Epithelial cell of proximal tubule (primary cell): ENCODE measurements around the gene ZNF200. TPM values are rescaled to one million over a fixed set of nuclear protein-coding genes. Genes with fewer than 3 reads are reported as not detected.
A peak's percentile ranks its signal among the peaks of the same experiment; 100 is the strongest.
"Not testable (repeated sequence)": the region's sequence is repeated elsewhere in the genome, so short reads cannot be mapped to it uniquely, and the experiment has no call there.

Experiments
- DNase-seq: peaks from one replicate; pipeline ENCODE4 v3.0.0-alpha.2; 2011; ENCODE audit warnings: low read depth
- H3K4me3 ChIP-seq: 2 replicates; pipeline ENCODE4 v1.5.1; 2011; ENCODE audit warnings: low read depth, mild to moderate bottlenecking, low read length
- CTCF ChIP-seq: conservative IDR thresholded peaks from 2 replicates; pipeline ENCODE4 v1.5.1; 2012; ENCODE audit warnings: low read depth, mild to moderate bottlenecking, low read length
- total RNA-seq: library from RNA; depleted of rRNA; stranded (reverse); fragments of >200 nt; gene quantifications from 2 replicates; pipeline ENCODE4 v1.2.3, GENCODE V29; 2015

Gene ZNF200
- total RNA-seq, 1 donor from 2014 or later = 6.3 TPM

- DNase-seq = no peak
- peak overlapping the region; percentile 66 for H3K4me3 ChIP-seq
- TF ChIP-seq CTCF = peak; percentile 55
These were observed 52.1 kb downstream of the ZNF200 start for GRCh38 chr16:3182608-3183444.

- not testable (repeated sequence) for H3K4me3 ChIP-seq, DNase-seq
These were observed 52.7 kb downstream of the ZNF200 start for GRCh38 chr16:3182293-3182607.

GRCh38 chr16:3180445-3180878, 54.5 kb downstream of the ZNF200 start:
- H3K4me3 ChIP-seq = no peak overlapping the region
- no peak for DNase-seq
- TF ChIP-seq CTCF = no peak

GRCh38 chr16:3179651-3180050, 55.3 kb downstream of the ZNF200 start:
- TF ChIP-seq CTCF = no peak
- DNase-seq = no peak

GRCh38 chr16:3175157-3176093, 59.5 kb downstream of the ZNF200 start:
- no peak for DNase-seq
- TF ChIP-seq CTCF = no peak
- peak overlapping the region; percentile 32 for H3K4me3 ChIP-seq

More at GRCh38 chr16:3179651-3180050, 55.3 kb downstream of the ZNF200 start:
- H3K4me3 ChIP-seq = no peak overlapping the region

- H3K4me3 ChIP-seq = peak overlapping the region; percentile 32
- TF ChIP-seq CTCF = no peak
- DNase-seq = no peak
These were observed 60.3 kb downstream of the ZNF200 start for GRCh38 chr16:3174618-3175148.
